K562 (cell line): ENCODE measurements around the gene YOD1. TPM values are rescaled to one million over a fixed set of nuclear protein-coding genes. Genes with fewer than 3 reads are reported as not detected.
A peak's percentile ranks its signal among the peaks of the same experiment; 100 is the strongest.

Experiments
- CREB3L1 ChIP-seq: fragments of 450-650 bp; IDR thresholded peaks from 2 replicates; pipeline ENCODE4 v1.6.1; 2014; ENCODE audit warnings: low read depth, mild to moderate bottlenecking, moderate library complexity, borderline replicate concordance
- CXXC5 ChIP-seq: fragments of 250-450 bp; sonication (Bioruptor Pico); IDR thresholded peaks from 2 replicates; pipeline ENCODE4 v1.8.0; 2022; ENCODE audit warnings: inconsistent platforms, mild to moderate bottlenecking, moderate library complexity
- ETV5 ChIP-seq: sonication (generic); formaldehyde crosslinking; IDR thresholded peaks from 2 replicates; pipeline ENCODE4 v1.4.0; 2020; ENCODE audit warnings: low read depth, mild to moderate bottlenecking, missing genetic modification reagents
- HDAC1 ChIP-seq, 2 experiments: fragments of 450-650 bp; IDR thresholded peaks; 2 replicates each; pipeline ENCODE4 v1.6.1; 2016 to 2017; ENCODE audit warnings: inconsistent platforms in 1 of 2, mild to moderate bottlenecking in 1 of 2, moderate library complexity in 1 of 2
- HIVEP1 ChIP-seq: fragments of 250-450 bp; sonication (Bioruptor Pico); IDR thresholded peaks from 2 replicates; pipeline ENCODE4 v1.4.0; 2020; ENCODE audit warnings: mild to moderate bottlenecking
- ZC3H8 ChIP-seq: fragments of 450-650 bp; IDR thresholded peaks from 2 replicates; pipeline ENCODE4 v1.6.1; 2017
- ZNF592 ChIP-seq: fragments of 450-650 bp; IDR thresholded peaks from 2 replicates; pipeline ENCODE4 v1.6.1; 2017; ENCODE audit warnings: antibody characterized with exemption, mild to moderate bottlenecking
- polyA plus RNA-seq, 8 experiments: library from polyadenylated mRNA; depleted of rRNA in 4 of 8; stranded (reverse) in 5 of 8; unstranded in 3 of 8; fragments of >200 nt; fragmentation: Nextera tagmentation in 2 of 8; fragmentation: Illumina TruSeq in 1 of 8; extraction: Ambion mirVana in 2 of 8; extraction: Trizol in 1 of 8; gene quantifications; 2 replicates each; pipeline versions ENCODE4 v1.2.1 to v1.2.3, GENCODE V29; 2011 to 2014; ENCODE audit warnings: inconsistent platforms in 1 of 8, missing spikeins in 1 of 8
- total RNA-seq, 7 experiments: library from RNA; depleted of rRNA in 6 of 7; stranded (reverse); fragments of >200 nt in 6 of 7; fragmentation: Illumina TruSeq in 2 of 7; extraction: Trizol in 2 of 7; gene quantifications; 2 replicates each; pipeline versions ENCODE4 v1.2.1 to v1.2.3, GENCODE V29; 2011 to 2021; ENCODE audit warnings: low replicate concordance in 1 of 7
- TF ChIP-seq, protein P1 (sequence below): sonication (generic); formaldehyde crosslinking; IDR thresholded peaks from 2 replicates; pipeline ENCODE4 v1.8.1; 2023; ENCODE audit warnings: mild to moderate bottlenecking, missing genetic modification reagents
- TF ChIP-seq, protein P2 (sequence below): sonication (generic); formaldehyde crosslinking; IDR thresholded peaks from 2 replicates; pipeline ENCODE4 v1.8.1; 2023; ENCODE audit warnings: missing genetic modification reagents, mild to moderate bottlenecking, borderline replicate concordance
- TF ChIP-seq, protein P3 (sequence below): IDR thresholded peaks from 2 replicates; pipeline ENCODE4 v1.6.1; 2012; ENCODE audit warnings: low read depth, low read length, improper control_type of control experiment, borderline replicate concordance

YOD1 gene
- total and polyA plus RNA-seq, 9 of the 15 experiments (the other 6 are each of a cell fraction or from before 2014, with no cell fraction given), result 18.2 to 78.1 (median 46.9) TPM

GRCh38 chr1:207004931-207005830 lies 45.8 kb downstream of the YOD1 start (continued):
- TF ChIP-seq, protein P1, sequence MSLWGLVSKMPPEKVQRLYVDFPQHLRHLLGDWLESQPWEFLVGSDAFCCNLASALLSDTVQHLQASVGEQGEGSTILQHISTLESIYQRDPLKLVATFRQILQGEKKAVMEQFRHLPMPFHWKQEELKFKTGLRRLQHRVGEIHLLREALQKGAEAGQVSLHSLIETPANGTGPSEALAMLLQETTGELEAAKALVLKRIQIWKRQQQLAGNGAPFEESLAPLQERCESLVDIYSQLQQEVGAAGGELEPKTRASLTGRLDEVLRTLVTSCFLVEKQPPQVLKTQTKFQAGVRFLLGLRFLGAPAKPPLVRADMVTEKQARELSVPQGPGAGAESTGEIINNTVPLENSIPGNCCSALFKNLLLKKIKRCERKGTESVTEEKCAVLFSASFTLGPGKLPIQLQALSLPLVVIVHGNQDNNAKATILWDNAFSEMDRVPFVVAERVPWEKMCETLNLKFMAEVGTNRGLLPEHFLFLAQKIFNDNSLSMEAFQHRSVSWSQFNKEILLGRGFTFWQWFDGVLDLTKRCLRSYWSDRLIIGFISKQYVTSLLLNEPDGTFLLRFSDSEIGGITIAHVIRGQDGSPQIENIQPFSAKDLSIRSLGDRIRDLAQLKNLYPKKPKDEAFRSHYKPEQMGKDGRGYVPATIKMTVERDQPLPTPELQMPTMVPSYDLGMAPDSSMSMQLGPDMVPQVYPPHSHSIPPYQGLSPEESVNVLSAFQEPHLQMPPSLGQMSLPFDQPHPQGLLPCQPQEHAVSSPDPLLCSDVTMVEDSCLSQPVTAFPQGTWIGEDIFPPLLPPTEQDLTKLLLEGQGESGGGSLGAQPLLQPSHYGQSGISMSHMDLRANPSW (CRISPR knock-in tag), result no peak
- no peak for TF ChIP-seq CXXC5
- peak in 1 of 2 experiments; percentile 68; a peak in 2 of 4 replicates for TF ChIP-seq HDAC1 (IDR thresholded peaks at IDR 0.05)
- TF ChIP-seq, protein P2, sequence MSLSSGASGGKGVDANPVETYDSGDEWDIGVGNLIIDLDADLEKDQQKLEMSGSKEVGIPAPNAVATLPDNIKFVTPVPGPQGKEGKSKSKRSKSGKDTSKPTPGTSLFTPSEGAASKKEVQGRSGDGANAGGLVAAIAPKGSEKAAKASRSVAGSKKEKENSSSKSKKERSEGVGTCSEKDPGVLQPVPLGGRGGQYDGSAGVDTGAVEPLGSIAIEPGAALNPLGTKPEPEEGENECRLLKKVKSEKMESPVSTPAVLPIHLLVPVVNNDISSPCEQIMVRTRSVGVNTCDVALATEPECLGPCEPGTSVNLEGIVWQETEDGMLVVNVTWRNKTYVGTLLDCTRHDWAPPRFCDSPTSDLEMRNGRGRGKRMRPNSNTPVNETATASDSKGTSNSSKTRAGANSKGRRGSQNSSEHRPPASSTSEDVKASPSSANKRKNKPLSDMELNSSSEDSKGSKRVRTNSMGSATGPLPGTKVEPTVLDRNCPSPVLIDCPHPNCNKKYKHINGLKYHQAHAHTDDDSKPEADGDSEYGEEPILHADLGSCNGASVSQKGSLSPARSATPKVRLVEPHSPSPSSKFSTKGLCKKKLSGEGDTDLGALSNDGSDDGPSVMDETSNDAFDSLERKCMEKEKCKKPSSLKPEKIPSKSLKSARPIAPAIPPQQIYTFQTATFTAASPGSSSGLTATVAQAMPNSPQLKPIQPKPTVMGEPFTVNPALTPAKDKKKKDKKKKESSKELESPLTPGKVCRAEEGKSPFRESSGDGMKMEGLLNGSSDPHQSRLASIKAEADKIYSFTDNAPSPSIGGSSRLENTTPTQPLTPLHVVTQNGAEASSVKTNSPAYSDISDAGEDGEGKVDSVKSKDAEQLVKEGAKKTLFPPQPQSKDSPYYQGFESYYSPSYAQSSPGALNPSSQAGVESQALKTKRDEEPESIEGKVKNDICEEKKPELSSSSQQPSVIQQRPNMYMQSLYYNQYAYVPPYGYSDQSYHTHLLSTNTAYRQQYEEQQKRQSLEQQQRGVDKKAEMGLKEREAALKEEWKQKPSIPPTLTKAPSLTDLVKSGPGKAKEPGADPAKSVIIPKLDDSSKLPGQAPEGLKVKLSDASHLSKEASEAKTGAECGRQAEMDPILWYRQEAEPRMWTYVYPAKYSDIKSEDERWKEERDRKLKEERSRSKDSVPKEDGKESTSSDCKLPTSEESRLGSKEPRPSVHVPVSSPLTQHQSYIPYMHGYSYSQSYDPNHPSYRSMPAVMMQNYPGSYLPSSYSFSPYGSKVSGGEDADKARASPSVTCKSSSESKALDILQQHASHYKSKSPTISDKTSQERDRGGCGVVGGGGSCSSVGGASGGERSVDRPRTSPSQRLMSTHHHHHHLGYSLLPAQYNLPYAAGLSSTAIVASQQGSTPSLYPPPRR (CRISPR knock-in tag), result no peak
- peak; percentile 71; the same call in 1 of the 2 replicates for TF ChIP-seq ZNF592
- TF ChIP-seq CREB3L1, result no peak
- TF ChIP-seq, protein P3, sequence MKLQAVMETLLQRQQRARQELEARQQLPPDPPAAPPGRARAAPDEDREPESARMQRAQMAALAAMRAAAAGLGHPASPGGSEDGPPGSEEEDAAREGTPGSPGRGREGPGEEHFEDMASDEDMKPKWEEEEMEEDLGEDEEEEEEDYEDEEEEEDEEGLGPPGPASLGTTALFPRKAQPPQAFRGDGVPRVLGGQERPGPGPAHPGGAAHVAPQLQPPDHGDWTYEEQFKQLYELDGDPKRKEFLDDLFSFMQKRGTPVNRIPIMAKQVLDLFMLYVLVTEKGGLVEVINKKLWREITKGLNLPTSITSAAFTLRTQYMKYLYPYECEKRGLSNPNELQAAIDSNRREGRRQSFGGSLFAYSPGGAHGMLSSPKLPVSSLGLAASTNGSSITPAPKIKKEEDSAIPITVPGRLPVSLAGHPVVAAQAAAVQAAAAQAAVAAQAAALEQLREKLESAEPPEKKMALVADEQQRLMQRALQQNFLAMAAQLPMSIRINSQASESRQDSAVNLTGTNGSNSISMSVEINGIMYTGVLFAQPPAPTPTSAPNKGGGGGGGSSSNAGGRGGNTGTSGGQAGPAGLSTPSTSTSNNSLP, result no peak
- TF ChIP-seq ETV5 (CRISPR knock-in tag), result 0 out of 2 replicates have a peak, but pooled peaks have one; percentile 17
- TF ChIP-seq HIVEP1 (CRISPR knock-in tag), result no peak
- no peak for TF ChIP-seq ZC3H8
